ENCODE measurements around the gene MACF1.

DNA sequence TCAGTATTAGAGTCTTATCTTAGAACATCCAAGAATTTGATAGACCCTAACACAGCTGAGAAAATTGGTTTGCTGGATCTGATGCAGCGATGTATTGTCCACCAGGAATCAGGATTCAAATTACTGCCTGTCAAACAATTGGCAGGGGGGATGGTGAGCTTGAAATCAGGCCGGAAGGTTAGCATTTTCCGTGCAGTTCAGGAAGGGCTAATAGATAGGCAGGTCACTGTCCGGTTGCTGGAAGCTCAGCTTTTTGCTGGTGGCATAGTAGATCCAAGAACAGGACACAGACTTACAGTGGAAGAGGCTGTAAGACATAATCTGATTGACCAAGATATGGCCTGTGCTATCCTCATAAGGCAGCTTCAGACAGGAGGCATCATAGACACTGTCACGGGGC, 127.2 kb downstream of the MACF1 start:
- TF ChIP-seq EP300 (IDR thresholded peaks at IDR 0.05) (no peak), POLR2A (IDR thresholded peaks at IDR 0.05) (no peak), POLR2AphosphoS5 (IDR thresholded peaks at IDR 0.05) (no peak)
- TF ChIP-seq, protein P1, sequence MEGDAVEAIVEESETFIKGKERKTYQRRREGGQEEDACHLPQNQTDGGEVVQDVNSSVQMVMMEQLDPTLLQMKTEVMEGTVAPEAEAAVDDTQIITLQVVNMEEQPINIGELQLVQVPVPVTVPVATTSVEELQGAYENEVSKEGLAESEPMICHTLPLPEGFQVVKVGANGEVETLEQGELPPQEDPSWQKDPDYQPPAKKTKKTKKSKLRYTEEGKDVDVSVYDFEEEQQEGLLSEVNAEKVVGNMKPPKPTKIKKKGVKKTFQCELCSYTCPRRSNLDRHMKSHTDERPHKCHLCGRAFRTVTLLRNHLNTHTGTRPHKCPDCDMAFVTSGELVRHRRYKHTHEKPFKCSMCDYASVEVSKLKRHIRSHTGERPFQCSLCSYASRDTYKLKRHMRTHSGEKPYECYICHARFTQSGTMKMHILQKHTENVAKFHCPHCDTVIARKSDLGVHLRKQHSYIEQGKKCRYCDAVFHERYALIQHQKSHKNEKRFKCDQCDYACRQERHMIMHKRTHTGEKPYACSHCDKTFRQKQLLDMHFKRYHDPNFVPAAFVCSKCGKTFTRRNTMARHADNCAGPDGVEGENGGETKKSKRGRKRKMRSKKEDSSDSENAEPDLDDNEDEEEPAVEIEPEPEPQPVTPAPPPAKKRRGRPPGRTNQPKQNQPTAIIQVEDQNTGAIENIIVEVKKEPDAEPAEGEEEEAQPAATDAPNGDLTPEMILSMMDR (IDR thresholded peaks at IDR 0.05): no peak
